Neural cell (in vitro differentiated cells): ENCODE data around the gene DPPA3.

ENCODE experiments used
- EP300 ChIP-seq: fragments of 450-650 bp; conservative IDR thresholded peaks from 2 replicates; pipeline ENCODE4 v1.6.1; 2014; ENCODE audit warnings: antibody characterized with exemption, mild to moderate bottlenecking, moderate library complexity; ENCODE audit not compliant: poor library complexity, severe bottlenecking
- MXI1 ChIP-seq: fragments of 450-650 bp; conservative IDR thresholded peaks from 2 replicates; pipeline ENCODE4 v1.6.1; 2014; ENCODE audit warnings: antibody characterized with exemption, mild to moderate bottlenecking; ENCODE audit not compliant: poor library complexity, severe bottlenecking
- SMC3 ChIP-seq: fragments of 450-650 bp; conservative IDR thresholded peaks from 2 replicates; pipeline ENCODE4 v1.6.1; 2014; ENCODE audit warnings: antibody characterized with exemption, mild to moderate bottlenecking, moderate library complexity; ENCODE audit not compliant: poor library complexity
- TF ChIP-seq, protein P1 (sequence below): fragments of 450-650 bp; IDR thresholded peaks from 2 replicates; pipeline ENCODE4 v1.5.1; 2014; ENCODE audit warnings: antibody characterized with exemption, mild to moderate bottlenecking, moderate library complexity; ENCODE audit not compliant: poor library complexity, severe bottlenecking
- TF ChIP-seq, protein P2 (sequence below): IDR thresholded peaks from 2 replicates; pipeline ENCODE4 v1.6.1; 2012; ENCODE audit warnings: borderline replicate concordance

DNA sequence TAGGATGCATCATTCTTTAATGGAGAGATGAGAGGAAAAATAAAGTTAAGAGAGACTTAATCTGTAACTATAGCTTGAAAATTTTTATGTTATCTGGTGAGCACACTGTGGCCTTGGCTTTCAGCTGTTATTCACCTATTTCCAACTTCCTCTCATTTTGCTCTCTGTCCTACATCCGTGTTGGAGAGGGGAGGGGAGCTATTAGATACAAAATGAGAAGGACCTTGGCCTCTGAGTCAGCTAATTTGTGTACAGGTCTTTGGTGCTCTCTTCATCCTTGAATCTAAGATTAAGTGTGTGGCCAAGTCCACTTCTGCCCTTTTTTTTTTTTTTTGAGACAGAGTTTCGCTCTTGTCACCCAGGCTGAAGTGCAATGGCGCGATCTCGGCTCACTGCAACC is 44.6 kb upstream of the DPPA3 start:
- TF ChIP-seq, protein P1, sequence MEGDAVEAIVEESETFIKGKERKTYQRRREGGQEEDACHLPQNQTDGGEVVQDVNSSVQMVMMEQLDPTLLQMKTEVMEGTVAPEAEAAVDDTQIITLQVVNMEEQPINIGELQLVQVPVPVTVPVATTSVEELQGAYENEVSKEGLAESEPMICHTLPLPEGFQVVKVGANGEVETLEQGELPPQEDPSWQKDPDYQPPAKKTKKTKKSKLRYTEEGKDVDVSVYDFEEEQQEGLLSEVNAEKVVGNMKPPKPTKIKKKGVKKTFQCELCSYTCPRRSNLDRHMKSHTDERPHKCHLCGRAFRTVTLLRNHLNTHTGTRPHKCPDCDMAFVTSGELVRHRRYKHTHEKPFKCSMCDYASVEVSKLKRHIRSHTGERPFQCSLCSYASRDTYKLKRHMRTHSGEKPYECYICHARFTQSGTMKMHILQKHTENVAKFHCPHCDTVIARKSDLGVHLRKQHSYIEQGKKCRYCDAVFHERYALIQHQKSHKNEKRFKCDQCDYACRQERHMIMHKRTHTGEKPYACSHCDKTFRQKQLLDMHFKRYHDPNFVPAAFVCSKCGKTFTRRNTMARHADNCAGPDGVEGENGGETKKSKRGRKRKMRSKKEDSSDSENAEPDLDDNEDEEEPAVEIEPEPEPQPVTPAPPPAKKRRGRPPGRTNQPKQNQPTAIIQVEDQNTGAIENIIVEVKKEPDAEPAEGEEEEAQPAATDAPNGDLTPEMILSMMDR = no peak
- TF ChIP-seq EP300 (no peak), MXI1 (no peak), SMC3 (no peak)
- TF ChIP-seq, protein P2, sequence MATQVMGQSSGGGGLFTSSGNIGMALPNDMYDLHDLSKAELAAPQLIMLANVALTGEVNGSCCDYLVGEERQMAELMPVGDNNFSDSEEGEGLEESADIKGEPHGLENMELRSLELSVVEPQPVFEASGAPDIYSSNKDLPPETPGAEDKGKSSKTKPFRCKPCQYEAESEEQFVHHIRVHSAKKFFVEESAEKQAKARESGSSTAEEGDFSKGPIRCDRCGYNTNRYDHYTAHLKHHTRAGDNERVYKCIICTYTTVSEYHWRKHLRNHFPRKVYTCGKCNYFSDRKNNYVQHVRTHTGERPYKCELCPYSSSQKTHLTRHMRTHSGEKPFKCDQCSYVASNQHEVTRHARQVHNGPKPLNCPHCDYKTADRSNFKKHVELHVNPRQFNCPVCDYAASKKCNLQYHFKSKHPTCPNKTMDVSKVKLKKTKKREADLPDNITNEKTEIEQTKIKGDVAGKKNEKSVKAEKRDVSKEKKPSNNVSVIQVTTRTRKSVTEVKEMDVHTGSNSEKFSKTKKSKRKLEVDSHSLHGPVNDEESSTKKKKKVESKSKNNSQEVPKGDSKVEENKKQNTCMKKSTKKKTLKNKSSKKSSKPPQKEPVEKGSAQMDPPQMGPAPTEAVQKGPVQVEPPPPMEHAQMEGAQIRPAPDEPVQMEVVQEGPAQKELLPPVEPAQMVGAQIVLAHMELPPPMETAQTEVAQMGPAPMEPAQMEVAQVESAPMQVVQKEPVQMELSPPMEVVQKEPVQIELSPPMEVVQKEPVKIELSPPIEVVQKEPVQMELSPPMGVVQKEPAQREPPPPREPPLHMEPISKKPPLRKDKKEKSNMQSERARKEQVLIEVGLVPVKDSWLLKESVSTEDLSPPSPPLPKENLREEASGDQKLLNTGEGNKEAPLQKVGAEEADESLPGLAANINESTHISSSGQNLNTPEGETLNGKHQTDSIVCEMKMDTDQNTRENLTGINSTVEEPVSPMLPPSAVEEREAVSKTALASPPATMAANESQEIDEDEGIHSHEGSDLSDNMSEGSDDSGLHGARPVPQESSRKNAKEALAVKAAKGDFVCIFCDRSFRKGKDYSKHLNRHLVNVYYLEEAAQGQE = no peak
